Hematopoietic multipotent progenitor cell (in vitro differentiated cells): ENCODE results near the gene TGFBRAP1. TPM values are rescaled to one million over a fixed set of nuclear protein-coding genes. Genes with fewer than 3 reads are reported as not detected.

Source experiments
- DNase-seq, 3 donors: peaks; one replicate each; pipeline ENCODE4 v3.0.0-alpha.2; 2011 to 2015; ENCODE audit warnings: low read depth in 2 of 3, low spot score in 2 of 3
- total RNA-seq: library from RNA; depleted of rRNA; stranded (reverse); fragments of >200 nt; gene quantifications from one replicate; pipeline ENCODE4 v1.2.3, GENCODE V29; 2012

TGFBRAP1 gene
- total RNA-seq, 1 donor, result 114 TPM

DNA sequence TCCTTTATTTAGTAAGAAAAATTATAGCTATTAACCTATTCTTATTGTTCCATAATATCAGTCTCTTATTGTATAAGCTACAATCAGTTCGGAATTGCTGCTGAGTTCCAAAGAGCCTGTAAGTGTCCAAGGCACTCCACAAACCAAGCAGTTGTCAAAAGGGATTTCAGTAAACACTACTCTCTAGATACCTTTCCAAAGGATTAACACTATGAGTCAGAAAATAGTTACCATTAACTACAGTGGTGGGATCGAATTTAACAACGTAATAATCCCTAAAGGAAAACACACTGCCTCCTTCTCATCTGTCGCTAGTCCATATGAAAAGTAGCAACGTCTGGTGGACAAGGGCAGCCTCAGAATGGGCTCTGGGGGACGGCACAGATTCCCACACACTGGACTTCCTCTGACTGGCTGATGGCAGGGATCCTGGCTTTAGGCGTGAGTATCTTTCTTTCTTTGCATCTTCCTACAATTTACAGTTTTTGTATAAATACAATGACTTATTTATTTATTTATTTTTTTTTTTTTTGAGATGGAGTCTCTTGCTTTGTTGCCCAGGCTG is 8.8 kb downstream of the TGFBRAP1 start:
- no peak for DNase-seq

DNA sequence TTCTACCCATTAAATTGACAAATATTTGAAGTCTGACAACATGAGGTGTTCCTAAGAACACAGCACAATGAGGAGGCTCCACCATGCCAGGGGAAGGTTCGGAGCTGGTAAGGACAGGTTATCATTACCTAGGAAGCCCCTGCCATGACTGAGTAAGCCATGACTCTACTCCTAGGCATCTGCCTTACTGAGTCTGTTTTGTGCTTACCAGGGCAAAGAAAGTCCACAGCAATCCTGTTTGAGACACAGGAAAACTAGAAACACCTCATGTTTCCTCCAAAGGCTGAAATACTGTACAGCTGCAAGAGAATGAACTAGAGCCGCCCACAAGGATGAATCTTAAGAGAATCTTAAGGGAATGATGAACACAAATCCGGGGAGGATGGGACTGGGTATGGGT is 11.6 kb downstream of the TGFBRAP1 start:
- DNase-seq, result no peak

DNA sequence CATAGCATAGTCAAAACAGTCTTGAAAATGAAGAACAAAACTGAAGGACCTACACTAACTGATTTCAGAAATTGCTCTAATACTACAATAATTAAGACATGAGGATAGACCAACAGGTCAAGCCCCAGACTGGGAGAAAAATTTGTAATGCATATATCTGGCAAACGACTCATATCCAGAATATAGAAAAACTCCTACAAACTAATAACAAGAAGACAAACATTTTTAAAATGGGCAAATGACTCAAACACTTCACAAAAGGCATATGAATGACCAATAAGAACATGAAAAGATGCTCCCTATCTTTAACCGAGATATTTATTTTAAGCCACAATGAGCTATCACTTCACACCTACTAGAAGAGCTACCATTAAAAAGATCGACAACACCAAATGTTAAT is 14.2 kb downstream of the TGFBRAP1 start:
- no peak for DNase-seq

DNA sequence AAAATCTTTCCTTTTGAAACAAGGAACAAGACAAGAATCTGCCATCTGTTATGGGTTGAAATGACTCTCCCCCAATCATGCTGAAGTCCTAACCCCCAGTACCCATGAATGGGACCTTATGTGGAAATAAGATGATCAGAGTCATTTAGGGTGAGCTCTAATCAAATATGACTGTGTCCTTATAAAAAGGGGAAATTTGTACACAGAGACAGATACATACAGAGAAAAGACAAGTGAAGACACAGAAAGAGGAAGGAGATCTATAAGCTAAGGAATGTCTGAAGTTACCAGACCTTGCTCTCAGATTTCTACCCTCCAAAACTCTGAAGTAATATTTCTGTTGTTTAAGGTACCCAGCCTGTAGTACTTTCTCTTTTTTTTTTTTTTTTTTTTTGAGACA is 15.7 kb downstream of the TGFBRAP1 start:
- no peak for DNase-seq

DNA sequence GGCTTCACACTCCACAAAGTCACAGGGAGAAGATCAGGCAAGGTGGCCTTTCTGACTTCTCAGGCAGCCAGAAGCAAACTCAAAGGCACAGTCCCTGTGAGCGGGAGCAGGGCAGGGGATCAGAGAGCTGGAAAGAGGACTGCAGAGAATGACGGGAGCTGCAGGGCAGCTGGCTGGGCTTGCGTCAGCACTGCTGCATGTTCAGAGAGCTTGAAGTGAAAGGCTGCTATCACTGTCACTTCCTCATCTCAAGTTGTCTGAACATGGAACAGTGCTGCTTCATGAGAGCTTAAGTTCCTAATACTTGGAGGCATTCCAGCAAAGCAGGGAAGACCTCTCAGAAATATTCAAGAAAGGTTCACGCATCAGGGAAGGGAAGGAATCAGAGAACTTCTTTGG is 20.4 kb downstream of the TGFBRAP1 start:
- DNase-seq, result peak in 2 of 3 donors; percentile 33 to 61

DNA sequence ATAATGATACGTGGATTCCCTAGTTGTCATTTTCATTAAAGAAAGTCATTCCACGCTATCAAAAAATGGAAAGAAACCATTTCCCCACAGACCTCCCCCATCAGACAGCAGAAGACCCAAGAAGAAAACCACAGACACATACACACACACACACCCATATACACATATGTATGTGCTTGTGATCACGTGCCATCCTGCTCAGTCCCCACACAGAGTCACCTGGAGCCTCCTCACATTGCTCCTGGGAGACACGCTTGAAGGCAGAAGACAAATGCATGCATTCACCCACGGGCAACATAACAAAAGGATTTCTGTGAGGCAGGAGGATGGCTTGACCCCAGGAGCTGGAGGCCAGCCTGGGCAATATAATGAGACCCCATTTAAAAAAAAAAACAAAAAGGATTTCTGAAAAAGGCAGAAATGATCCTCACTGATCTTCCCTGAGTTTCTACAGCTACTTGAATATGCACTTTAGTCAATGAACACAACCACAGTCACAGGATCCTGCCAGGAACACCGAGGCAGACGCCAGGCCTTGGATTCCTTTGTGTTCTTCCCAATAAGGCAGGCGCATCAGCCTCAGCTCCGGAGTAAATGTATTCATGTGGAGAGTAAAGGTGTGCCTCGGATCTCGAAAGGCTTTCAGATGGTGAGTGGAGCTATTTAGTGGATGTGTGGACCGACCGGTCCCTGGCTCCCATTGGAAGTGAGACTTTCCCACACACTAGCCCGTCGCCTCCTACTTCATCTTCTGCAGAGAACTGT is 21.0 kb downstream of the TGFBRAP1 start:
- DNase-seq, result no peak

DNA sequence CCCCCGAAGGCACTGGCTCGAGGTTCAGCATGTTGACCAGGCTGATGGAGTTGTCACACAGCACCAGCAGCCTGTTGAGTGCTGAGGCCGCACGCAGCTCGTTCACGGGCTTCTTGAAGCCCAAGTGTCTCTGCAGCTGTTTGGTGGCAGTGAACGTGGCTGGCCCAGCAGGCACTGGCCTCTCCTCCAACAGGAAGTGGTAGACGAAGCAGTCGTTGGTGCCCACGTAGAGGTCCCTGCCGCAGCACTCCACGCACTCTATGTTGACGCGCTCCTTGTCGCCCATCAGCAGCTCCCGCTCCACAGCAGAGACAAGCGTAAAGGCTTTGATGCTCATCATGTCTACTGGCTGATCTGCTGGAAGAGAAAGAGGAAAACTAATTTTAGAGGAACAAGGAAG is 21.6 kb downstream of the TGFBRAP1 start:
- no peak for DNase-seq

DNA sequence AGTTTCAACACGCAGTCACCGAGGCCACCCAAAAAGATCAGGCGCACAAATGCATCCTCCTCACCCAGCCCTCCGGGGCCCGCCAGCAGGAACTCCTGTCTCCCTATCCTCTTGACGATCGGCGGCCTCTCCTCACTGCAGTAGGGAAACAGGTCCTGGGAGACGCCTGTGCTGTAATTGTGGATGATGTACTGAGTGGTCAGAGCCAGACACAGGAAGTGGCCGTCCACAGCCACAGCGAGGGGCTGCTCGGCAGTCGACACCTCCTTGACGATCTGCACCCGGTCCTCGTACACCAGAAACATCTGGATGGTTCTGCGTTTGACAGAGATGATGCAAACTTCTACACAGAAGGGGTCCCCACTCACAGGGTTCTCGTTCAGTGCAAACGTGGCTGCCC is 22.0 kb downstream of the TGFBRAP1 start:
- no peak for DNase-seq

DNA sequence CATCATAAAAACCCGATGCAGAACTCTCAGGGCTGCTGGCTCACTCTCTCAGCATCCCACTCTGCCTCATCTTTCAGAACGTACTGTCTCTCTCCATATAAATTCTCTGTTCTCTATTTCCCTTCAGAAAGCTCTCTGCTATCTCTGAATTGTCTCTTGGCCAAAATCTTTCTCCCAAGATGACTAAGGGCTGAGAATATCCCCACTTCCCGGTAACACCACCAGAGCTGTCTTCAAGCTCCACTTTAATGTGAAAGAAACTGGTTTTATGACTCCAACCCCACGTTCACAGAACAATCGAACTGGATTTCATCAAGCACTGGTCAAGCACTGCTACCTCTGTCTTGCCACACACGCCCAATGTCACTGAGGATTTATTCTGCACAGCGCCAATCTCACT is 22.4 kb downstream of the TGFBRAP1 start:
- no peak for DNase-seq

DNA sequence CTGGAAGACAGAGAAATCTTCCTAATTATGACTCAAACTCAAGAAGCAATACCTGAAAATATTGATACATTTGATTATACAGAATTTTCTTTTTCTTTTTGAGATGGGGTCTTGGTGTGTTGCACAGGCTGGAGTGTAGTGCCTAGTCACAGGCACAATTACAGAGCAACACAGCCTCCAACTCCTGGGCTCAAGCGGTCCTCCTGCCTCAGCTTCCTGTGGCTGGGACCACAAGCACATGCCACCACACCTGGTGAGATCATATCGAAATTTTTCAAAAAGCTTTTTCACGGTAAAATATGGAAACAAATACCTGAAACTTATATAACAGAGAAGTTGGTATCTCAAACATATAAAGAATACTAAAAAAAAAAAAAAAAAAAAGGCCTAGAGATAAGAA is 27.9 kb downstream of the TGFBRAP1 start:
- no peak for DNase-seq

DNA sequence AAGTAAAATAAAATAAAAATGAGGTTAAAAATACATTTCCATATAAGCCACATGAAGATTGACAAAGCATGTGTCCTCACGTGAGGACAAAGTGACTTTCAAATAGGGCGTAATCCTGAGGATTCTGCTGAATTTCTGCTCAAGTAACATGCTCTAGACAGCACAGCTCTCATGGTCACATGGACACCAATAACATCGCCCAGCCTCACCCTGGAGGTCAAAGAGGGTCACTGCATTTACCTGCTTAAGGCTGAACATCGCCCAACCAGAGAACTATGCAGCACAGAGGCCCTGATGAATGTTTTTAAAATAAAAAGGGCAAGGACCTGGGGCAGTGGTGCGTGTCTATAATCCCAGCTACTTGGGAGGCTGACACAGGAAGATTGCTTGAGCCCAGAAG is 30.2 kb downstream of the TGFBRAP1 start:
- no peak for DNase-seq

DNA sequence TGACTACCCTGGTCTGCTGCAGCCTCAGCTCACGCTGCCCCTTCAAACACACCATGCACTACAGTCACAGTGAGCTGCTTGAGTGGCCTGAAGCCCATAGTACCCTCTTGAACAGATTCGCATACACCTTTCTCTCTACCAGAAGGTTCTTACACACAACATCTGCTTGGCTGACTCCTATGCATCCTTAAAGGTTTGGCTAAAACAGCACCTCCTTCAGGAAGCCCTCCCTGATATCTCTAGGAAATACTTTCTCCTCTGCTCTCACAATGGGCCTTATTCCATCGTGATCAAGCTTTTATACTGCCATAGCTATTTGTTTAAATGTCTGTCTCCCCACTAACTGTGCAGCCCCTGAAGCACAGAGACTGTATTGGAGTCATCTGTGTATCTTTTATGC is 31.5 kb downstream of the TGFBRAP1 start:
- DNase-seq, result no peak

DNA sequence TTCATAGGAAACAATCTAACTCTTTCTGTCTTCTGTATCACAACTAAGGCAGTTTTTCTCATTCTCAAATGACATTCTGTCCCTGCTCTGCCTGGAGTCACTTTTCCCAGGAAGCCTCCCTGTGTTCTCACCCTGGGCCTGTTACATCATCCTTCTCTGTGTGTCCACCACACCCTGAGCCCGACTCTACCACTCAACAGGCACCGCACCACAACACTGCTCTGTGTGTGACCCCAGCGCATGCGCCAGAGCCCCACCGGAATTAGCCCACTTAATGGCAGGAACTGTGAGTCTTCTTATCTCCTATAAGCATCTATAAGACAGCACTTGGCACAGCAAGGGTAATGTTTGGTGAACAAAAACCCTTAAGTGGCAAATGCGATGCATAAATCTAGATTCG is 32.3 kb downstream of the TGFBRAP1 start:
- DNase-seq, result peak in 1 of 3 donors; percentile 22

DNA sequence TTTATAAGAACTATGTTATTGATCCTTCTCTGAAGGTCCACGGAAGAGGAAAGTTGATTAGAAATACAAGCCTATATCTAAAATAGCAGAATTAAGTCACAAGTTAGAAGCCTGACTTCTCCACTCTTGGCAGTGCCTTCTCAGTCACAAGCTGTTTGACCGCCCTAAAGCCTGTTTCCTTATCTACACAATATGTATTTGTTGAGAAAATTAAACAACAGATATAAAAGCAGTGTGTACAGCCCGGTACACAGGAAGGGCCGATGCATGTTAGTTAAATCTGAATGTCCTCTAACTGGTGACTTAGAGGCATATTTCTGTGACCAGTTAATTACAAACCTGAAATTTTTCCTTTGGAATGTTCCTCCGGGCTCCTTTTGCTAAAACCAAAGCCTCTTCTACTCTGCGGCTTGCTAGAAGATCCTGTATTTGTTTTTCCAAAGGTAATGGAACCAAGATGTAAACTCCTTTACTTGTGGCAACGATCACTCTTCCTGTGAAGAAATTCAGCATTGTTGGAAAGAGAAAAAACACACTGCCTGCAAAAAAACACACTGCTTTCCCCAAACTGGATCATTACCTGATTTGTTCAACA is 33.4 kb downstream of the TGFBRAP1 start:
- no peak for DNase-seq

DNA sequence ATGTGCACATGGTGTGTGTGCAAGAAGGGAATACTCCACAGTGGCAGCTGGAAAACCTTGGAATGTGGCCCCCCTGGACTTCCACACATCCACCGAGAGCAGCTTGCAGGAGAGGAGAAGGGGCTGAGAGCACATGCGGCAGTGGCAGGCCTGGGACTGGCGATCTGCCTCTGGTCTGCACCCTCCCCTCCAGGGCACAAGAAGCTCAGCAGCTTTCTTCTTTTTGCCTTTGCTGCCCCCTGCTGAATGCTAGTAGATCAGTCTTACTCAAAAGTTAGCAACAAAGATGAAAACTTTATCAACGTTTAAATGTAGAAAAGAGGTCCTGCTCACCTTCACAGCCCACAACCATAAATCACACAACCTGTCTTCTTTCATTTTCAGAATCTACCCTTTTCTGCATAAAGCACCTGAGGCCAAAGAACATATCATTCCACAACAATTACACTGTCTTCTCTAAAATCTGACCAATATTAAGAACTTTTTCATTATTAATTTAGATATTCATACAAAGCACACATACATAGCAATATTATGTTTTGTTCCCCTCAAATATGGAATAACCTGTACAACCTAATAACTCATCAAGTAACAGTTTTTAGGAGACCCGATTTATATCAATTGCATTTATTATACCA is 34.6 kb downstream of the TGFBRAP1 start:
- peak in 2 of 3 donors; percentile 63 to 80 for DNase-seq

DNA sequence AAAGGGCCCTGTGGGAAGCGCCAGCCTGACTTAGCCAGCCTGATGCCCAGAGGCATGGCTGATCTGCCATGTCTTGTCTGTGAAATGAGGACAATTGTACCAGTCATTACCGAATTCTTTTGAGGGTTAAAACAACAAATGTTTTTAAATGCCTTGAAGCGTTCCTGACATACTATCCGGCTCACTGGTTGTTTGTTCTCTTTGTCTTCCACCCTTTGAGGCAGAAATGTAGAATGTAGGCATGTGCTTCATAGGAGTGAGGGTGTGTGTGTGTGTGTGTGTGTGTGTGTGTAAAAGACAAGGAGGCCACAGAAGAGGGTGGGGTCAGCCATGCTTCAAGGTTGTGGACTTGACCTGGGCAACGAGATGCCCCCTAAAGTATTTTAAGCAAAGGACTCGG is 35.5 kb downstream of the TGFBRAP1 start:
- no peak for DNase-seq

DNA sequence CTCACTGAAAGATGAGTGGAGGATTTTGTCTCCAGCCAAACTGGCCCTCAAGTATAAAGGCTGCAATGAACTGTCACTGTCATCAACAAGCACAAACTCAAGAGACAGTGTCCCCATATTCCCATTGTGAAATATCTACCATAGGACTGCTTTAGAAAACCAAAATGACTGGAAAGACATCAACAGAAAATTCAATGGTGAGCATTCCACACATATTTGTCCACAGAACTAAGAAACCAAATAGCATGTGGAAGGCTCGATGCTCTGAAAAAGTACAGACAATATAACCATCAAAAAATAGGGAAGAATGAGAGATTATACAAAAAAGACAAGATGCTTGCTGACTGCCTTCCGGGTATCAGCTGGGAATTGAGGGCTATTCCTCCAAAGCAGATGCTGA is 37.6 kb downstream of the TGFBRAP1 start:
- DNase-seq, result no peak

DNA sequence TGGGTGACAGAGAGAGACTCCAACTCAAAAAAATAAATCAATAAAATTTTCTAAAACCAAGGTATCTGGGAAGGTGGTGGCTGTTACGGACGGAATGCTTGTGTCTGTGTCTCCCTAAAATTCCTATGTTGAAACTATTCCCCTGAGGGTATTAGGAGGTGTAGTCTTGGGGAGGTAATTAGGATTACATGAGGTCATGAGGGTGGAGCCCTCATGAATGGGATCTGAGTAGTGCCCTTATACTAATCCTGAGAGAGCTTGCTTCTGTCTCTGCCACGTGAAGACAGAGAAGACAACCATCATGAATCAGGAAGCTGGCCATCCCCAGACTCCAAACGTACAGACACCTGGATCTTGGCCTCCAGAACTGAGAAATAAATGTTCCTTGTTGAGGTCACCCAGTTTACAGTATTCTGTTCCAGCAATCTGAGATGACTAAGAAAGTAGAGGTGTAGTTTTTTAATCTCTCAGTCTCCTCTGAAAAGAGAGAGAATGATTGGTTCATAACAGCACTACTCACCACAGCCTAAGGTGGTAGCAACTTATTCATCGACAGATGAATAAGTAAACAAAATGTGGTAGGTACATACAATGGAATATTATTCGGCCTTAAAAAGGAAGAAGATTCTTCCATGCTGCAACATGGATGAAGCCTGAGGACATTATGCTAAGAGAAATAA is 38.4 kb downstream of the TGFBRAP1 start:
- no peak for DNase-seq

DNA sequence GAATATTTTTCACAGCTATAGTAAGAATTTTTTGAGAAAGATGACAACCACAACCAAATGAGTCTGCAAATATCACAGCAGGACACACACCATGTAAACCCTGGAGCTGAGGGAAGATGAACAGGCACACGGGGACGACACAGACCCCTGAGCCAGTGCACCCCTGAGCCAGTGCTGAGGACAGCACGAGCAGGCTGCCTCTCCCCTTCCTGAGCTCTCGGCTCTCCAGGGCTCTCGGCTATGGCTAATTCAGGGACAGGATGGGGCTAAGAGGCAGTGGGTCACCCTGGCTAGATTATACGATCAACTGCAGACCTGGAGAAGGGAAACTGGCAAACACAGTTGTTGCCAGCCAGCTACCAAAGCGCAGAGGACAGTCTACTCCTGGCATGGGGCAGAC is 41.4 kb downstream of the TGFBRAP1 start:
- no peak for DNase-seq

DNA sequence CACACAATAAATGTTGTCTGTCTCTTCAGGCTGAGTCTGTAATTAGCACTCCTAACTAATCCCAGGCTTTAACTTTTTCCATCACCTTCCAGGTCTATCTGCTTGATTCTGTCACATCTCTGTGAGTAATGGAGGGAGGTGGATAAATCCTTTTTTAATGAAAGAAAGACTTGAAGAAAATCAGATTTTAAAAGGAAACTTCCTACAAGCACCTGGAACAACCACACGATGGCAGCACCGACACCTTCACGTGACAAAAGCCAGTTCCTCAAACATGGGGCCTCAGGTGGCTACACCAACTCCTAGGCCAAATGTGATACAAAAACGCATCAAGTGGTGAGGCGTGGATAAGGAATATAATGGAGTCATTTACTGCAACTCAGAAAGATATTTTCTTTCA is 41.8 kb downstream of the TGFBRAP1 start:
- peak in 2 of 3 donors; percentile 65 to 77 for DNase-seq

DNA sequence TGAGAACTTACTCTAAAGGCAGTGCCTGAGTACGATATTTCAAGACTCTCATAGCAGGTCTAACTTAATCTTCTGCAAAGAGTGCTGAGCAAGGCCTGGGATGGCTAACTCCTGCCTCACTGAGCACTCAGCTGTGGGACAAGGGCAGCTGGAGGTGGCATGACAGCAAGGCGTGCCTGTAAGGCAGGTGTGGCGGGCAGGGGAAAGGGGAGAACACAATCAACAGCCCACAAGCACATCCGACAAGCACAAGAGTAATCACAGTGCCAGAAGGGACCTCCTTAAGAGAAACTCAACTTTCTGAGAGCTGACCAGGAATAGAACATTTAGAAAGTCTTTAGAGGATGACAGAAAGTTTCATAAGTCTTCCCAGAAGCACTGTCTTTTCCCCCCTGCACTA is 46.0 kb downstream of the TGFBRAP1 start:
- DNase-seq, result no peak
